IMR-90 (cell line): ENCODE data around the gene PXYLP1. TPM values are rescaled to one million over a fixed set of nuclear protein-coding genes. Genes with fewer than 3 reads are reported as not detected.

Experiments used
- ATAC-seq: fragments of 200-7000 bp; cut with Tn5 transposase; 2 replicates; pipeline ENCODE4 v1.9.1; 2020; ENCODE audit warnings: low read depth, mild to moderate bottlenecking, moderate library complexity
- BruUV-seq: library from RNA; stranded (reverse); fragments of 400-500 nt; replicated peaks from 2 replicates; lab custom pipeline; 2021; lab: Mats Ljungman, UMichigan
- CTCF ChIA-PET: fragments of 300-600 bp; formaldehyde crosslinking; extraction: SDS; loops from one replicate; lab custom pipeline; 2021; ENCODE audit warnings: antibody characterized with exemption; lab: Yijun Ruan, JAX
- POLR2A ChIA-PET: fragments of 300-600 bp; sonication (Branson Sonifier 250); formaldehyde crosslinking; loops from one replicate; lab custom pipeline; 2022; ENCODE audit warnings: antibody characterized with exemption; ENCODE audit not compliant: unreplicated experiment; lab: Charles Lee
- DNase-seq: peaks from one replicate; pipeline ENCODE4 v3.0.0; 2013
- H2AFZ ChIP-seq: replicated peaks from 2 replicates; pipeline ENCODE3; 2013; ENCODE audit warnings: low read length, mild to moderate bottlenecking; ENCODE audit not compliant: poor library complexity
- H2AK5ac ChIP-seq: 2 replicates; pipeline ENCODE4 v1.6.1; 2013; ENCODE audit warnings: low read depth, low read length, inconsistent platforms
- H2AK9ac ChIP-seq: replicated peaks from 2 replicates; pipeline ENCODE3; 2013; ENCODE audit warnings: mild to moderate bottlenecking, low read depth, low read length, moderate library complexity; ENCODE audit not compliant: poor library complexity
- H2BK120ac ChIP-seq: 2 replicates; pipeline ENCODE4 v1.6.1; 2013; ENCODE audit warnings: low read depth, low read length, inconsistent platforms
- H2BK15ac ChIP-seq: 3 replicates; pipeline ENCODE4 v1.6.1; 2013; ENCODE audit warnings: low read depth, low read length, inconsistent platforms
- H2BK20ac ChIP-seq: 2 replicates; pipeline ENCODE4 v1.6.1; 2013; ENCODE audit warnings: low read depth, mild to moderate bottlenecking, inconsistent platforms, low read length, moderate library complexity
- H2BK5ac ChIP-seq: 2 replicates; pipeline ENCODE4 v1.6.1; 2013; ENCODE audit warnings: mild to moderate bottlenecking, low read depth, low read length, inconsistent platforms; ENCODE audit not compliant: poor library complexity, severe bottlenecking
- H3K14ac ChIP-seq: replicated peaks from 2 replicates; pipeline ENCODE4 v1.6.1; 2013; ENCODE audit warnings: low read depth, low read length, inconsistent platforms
- H3K18ac ChIP-seq: 2 replicates; pipeline ENCODE4 v1.6.1; 2013; ENCODE audit warnings: low read depth, low read length, control low read depth
- H3K23ac ChIP-seq: 2 replicates; pipeline ENCODE4 v1.6.1; 2013; ENCODE audit warnings: low read depth, low read length, inconsistent platforms
- H3K27ac ChIP-seq: 2 replicates; pipeline ENCODE4 v1.5.1; 2013; ENCODE audit warnings: mild to moderate bottlenecking, control low read depth, low read length; ENCODE audit not compliant: insufficient read depth
- H3K27me3 ChIP-seq: 2 replicates; pipeline ENCODE4 v1.6.1; 2013; ENCODE audit warnings: low read length; ENCODE audit not compliant: control insufficient read depth, insufficient read depth
- H3K36me3 ChIP-seq: 2 replicates; pipeline ENCODE4 v1.6.1; 2013; ENCODE audit warnings: low read length, mixed read lengths; ENCODE audit not compliant: control insufficient read depth, insufficient read depth
- H3K4ac ChIP-seq: 2 replicates; pipeline ENCODE4 v1.6.1; 2013; ENCODE audit warnings: low read depth, low read length, inconsistent platforms
- H3K4me1 ChIP-seq: 2 replicates; pipeline ENCODE4 v1.6.1; 2013; ENCODE audit warnings: low read length, mixed read lengths; ENCODE audit not compliant: control insufficient read depth, insufficient read depth
- H3K4me2 ChIP-seq: 2 replicates; pipeline ENCODE4 v1.6.1; 2013; ENCODE audit warnings: low read depth, mild to moderate bottlenecking, control low read depth, low read length, moderate library complexity
- H3K4me3 ChIP-seq: 2 replicates; pipeline ENCODE4 v1.5.1; 2013; ENCODE audit warnings: low read depth, mild to moderate bottlenecking, control low read depth, low read length, moderate library complexity; ENCODE audit not compliant: insufficient read depth
- H3K56ac ChIP-seq: 2 replicates; pipeline ENCODE4 v1.6.1; 2013; ENCODE audit warnings: low read length, inconsistent platforms; ENCODE audit not compliant: insufficient read depth; ENCODE audit errors: extremely low read depth
- H3K79me1 ChIP-seq, 2 experiments: 2 replicates each; pipeline ENCODE4 v1.6.1; 2013; ENCODE audit warnings: low read length in 2 of 2, inconsistent platforms in 1 of 2, low read depth in 1 of 2
- H3K9ac ChIP-seq: 2 replicates; pipeline ENCODE4 v1.6.1; 2013; ENCODE audit warnings: low read depth, low read length, control low read depth
- H3K9me1 ChIP-seq: 2 replicates; pipeline ENCODE4 v1.6.1; 2013; ENCODE audit warnings: low read length, inconsistent platforms; ENCODE audit not compliant: insufficient read depth
- H3K9me3 ChIP-seq: 2 replicates; pipeline ENCODE4 v1.6.1; 2013; ENCODE audit warnings: low read length; ENCODE audit not compliant: control insufficient read depth, insufficient read depth
- H4K20me1 ChIP-seq: 2 replicates; pipeline ENCODE4 v1.6.1; 2013; ENCODE audit warnings: low read length, inconsistent platforms; ENCODE audit not compliant: insufficient read depth
- H4K5ac ChIP-seq: 2 replicates; pipeline ENCODE4 v1.6.1; 2013; ENCODE audit warnings: mild to moderate bottlenecking, low read depth, low read length, control low read depth
- H4K8ac ChIP-seq, 2 experiments: 2 replicates each; pipeline ENCODE4 v1.6.1; 2013; ENCODE audit warnings: low read depth in 2 of 2, low read length in 2 of 2, control low read depth in 1 of 2, inconsistent platforms in 1 of 2
- H4K91ac ChIP-seq: 2 replicates; pipeline ENCODE4 v1.6.1; 2013; ENCODE audit warnings: low read depth, low read length, inconsistent platforms; ENCODE audit not compliant: insufficient read depth
- BHLHE40 ChIP-seq: fragments of 150-350 bp; IDR thresholded peaks from 2 replicates; pipeline ENCODE4 v1.6.1; 2016; ENCODE audit warnings: mild to moderate bottlenecking, low read depth, low read length
- FOS ChIP-seq: fragments of 150-350 bp; IDR thresholded peaks from 2 replicates; pipeline ENCODE4 v1.6.1; 2016; ENCODE audit warnings: low read depth, low read length
- WGBS, 2 experiments: methylation state at CpG; one replicate each; pipeline versions ENCODE4 v1.1.5 to v1.1.7; 2013; ENCODE audit warnings: missing lambda C conversion rate in 2 of 2; ENCODE audit not compliant: insufficient read length in 1 of 2; ENCODE audit errors: extremely low coverage in 2 of 2; 5-methylcytosine and 5-hydroxymethylcytosine counted together
- dilution Hi-C: fragments of 300-500 bp; cut with HindIII; formaldehyde crosslinking; loops from one replicate; pipeline ENCODE4 v1.14.3; 2018; ENCODE audit warnings: low sequenced_read_pairs; ENCODE audit not compliant: unreplicated experiment
- in situ Hi-C: fragments of 300-500 bp; cut with MboI; formaldehyde crosslinking; loops from 3 replicates; pipeline ENCODE4 v1.14.3; 2019; ENCODE audit warnings: low sequenced_read_pairs, inconsistent platforms, mixed read lengths
- intact Hi-C: fragments of 100-400 bp; cut with micrococcal nuclease; formaldehyde crosslinking; loops from 2 replicates; pipeline ENCODE4 v1.10.0; 2022
- polyA plus RNA-seq, 3 experiments: library from polyadenylated mRNA; depleted of rRNA; stranded (reverse); fragments of >200 nt; gene quantifications; 2 replicates each; pipeline ENCODE4 v1.2.3, GENCODE V29; 2012; ENCODE audit warnings: low replicate concordance in 1 of 3
- total RNA-seq: library from RNA; depleted of rRNA; stranded (reverse); fragments of >200 nt; gene quantifications from 2 replicates; pipeline ENCODE4 v1.2.3, GENCODE V29; 2012

PXYLP1 gene
- total and polyA plus RNA-seq, 2 of the 4 experiments (the other 2 are of a cell fraction) = 11.7 to 15.6 TPM

DNA sequence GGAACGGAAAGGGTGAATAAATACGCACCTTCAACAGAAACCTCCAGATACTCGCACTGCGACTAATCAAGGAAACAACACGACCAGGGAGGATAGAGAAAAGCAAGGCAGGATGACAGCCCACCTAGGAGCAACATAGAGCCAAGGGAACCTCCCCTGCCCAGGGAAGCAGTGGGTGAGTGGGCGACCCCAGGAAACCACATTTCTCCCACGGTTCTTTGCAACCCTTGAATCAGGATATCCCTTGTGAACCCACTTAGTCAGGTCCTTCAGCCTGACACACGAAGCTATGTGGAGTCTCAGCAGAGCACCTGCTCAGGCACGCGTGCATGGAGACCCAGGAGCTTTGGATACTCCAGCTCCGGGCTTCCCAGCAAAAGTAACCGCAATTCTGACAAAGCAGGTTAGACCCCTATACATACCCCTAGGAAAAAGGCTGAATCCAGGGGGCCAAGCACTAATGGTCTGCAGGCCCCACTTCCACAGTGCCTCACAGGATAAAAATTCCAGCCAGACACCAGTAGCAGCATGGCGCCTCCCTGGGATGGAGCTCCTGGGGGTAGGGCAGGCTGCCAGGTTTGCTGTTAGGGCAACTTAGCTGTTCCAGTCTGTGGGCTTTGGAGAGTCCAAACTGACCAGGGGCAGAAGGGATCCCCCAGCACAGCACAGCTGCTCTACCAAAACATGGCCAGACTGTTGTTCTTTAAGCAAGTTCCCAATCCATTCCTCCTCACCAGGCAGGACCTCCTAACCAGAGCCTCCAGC lies 38.4 kb upstream of the PXYLP1 start:
- Histone ChIP-seq H4K20me1 (no peaks in the 10 kb centered on the region), H3K79me1 (no peaks in the 10 kb centered on the region), H3K9me1 (no peaks in the 10 kb centered on the region), H2BK120ac (no peak overlapping the region), H3K4me2 (no peak overlapping the region), H3K4me1 (no peaks in the 10 kb centered on the region), H3K18ac (no peak overlapping the region), H4K8ac (no peak overlapping the region), H2BK20ac (no peak overlapping the region), H3K23ac (no peak overlapping the region), H4K91ac (no peak overlapping the region), H3K27ac (no peak overlapping the region), H3K9ac (no peak overlapping the region), H3K9me3 (no peaks in the 10 kb centered on the region), H3K4ac (no peak overlapping the region), H2BK5ac (no peak overlapping the region), H3K36me3 (no peaks in the 10 kb centered on the region), H3K4me3 (no peak overlapping the region), H2AK5ac (no peak overlapping the region), H3K56ac (no peak overlapping the region), H2AK9ac (no peak overlapping the region), H2BK15ac (no peak overlapping the region), H3K14ac (no peak overlapping the region), H4K5ac (no peak overlapping the region), H3K27me3 (peaks cover 15% of the 10 kb centered on the region), H2AFZ (no peak overlapping the region)
- CTCF ChIA-PET = interaction anchor here (0.6 to 2.3 kb wide), 3 partner anchors 154 to 295 kb away, joined by 3 to 9 read pairs (median 5); no protein-coding TSS in a partner anchor
- no peak for TF ChIP-seq BHLHE40
- no peak for TF ChIP-seq FOS
- dilution Hi-C loops (loop anchor here (25.0 kb wide), 1 partner anchor 206 kb away; no protein-coding TSS in a partner anchor), in situ Hi-C loops (loop anchor here (5.0 to 10.0 kb wide), 2 partner anchors 191 to 298 kb away; no protein-coding TSS in a partner anchor), intact Hi-C loops (no loop called here)
- no peak for ATAC-seq
- 64% methylated on average over 2 of the region's 13 CpGs; no CpG with 5 or more reads in 1 of the 2 experiments for WGBS, 2 experiments
- POLR2A ChIA-PET = no interaction called here
- BruUV-seq = no TSS peak
- no peak for DNase-seq
